ENCODE measurements around the gene TECRL.

Gene TECRL

GRCh38 chr4:64326507-64326906 lies 82.7 kb downstream of the TECRL start:
- DNase-seq = no peak

GRCh38 chr4:64306255-64306565 lies 103.0 kb downstream of the TECRL start:
- DNase-seq = no peak

GRCh38 chr4:64305565-64306254 lies 103.5 kb downstream of the TECRL start:
- no peak for DNase-seq

DNA sequence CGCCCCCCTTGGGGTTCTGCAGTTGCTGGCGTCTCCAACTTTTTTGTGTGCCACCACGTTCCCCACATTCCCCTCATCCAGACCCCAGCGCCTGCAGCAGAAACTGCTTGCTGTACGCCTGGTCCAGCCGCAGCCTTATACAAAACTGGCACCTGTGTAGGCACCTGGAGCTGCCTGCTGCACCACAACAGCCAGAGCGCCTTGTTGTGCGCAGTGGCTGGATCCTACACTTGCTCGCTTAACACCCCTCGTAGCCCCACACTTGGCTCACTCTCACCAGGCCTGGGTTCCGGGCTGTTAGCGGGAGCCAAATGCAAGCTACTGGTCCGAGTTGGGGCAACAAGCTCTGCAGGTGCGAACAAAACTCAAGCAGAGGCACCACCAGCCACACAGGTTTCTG lies 136.8 kb downstream of the TECRL start:
- DNase-seq = no peak

GRCh38 chr4:64271601-64272081 lies 137.6 kb downstream of the TECRL start:
- DNase-seq = no peak

GRCh38 chr4:64266669-64267068 lies 142.6 kb downstream of the TECRL start:
- DNase-seq = no peak

- DNase-seq = no peak
These were observed 143.0 kb downstream of the TECRL start for GRCh38 chr4:64266263-64266662.

GRCh38 chr4:64251781-64252180 lies 157.5 kb downstream of the TECRL start:
- DNase-seq = no peak

DNA sequence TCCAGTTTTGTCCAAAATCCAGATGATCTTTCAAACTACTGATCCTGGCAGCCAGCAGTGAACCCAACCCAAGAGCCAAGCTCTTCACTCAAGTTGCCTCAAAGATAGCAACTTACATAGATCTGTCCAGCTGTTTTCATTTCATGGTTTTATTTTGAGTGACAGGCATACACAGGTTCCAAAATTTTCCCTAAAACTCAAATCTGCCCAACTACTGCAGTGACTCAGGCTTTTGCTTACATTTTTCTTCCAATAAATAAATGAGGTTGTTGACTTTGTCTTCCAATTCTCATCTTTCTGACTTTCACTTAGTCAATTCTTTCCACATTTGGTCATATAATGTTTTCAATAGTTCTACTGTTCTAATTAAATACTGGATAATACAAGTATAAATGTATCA lies 158.8 kb downstream of the TECRL start:
- no peak for DNase-seq

- no peak for DNase-seq
These were observed 159.2 kb downstream of the TECRL start for GRCh38 chr4:64250061-64250460.

DNA sequence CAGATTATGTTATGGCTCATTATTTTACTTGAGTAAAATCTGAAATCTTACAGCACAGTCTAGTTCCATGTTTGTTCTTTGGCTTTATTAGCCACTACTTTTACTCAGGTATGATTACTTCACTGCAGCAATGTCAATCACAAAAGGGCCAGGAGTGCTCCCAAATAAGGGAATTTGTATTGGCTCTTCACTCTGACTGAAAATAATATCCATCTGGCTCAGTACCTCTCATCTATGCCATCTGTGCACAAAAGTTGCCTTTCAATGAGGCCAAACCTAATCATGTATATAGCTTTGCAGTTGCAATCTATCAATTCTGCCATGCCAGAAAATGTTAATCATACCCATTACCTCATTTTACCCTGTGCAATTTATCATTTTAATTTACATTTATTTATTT lies 161.1 kb downstream of the TECRL start:
- no peak for DNase-seq

- peak; percentile 1 for DNase-seq
These were observed 178.4 kb downstream of the TECRL start for GRCh38 chr4:64230709-64231310.
